Brain microvascular endothelial cell (primary cell): ENCODE data around the gene PACRG.

ENCODE experiments used
- DNase-seq: peaks from one replicate; pipeline ENCODE4 v3.0.0-alpha.2; 2020
- H3K27ac ChIP-seq: fragments of 250-450 bp; sonication (Bioruptor Pico); 2 replicates; pipeline ENCODE4 v1.5.1; 2020; ENCODE audit warnings: mild to moderate bottlenecking, moderate library complexity
- H3K27me3 ChIP-seq: fragments of 250-450 bp; sonication (Bioruptor Pico); replicated peaks from 2 replicates; pipeline ENCODE4 v1.5.1; 2020; ENCODE audit warnings: mild to moderate bottlenecking
- H3K36me3 ChIP-seq: fragments of 250-450 bp; sonication (Bioruptor Pico); replicated peaks from 2 replicates; pipeline ENCODE4 v1.5.1; 2020; ENCODE audit warnings: mild to moderate bottlenecking
- H3K4me3 ChIP-seq: 2 replicates; pipeline ENCODE4 v1.5.1; 2011; ENCODE audit warnings: low read depth, mild to moderate bottlenecking, control low read depth, low read length, moderate library complexity
- CTCF ChIP-seq: IDR thresholded peaks from 2 replicates; pipeline ENCODE4 v1.5.1; 2011; ENCODE audit warnings: low read depth, mild to moderate bottlenecking, moderate library complexity, low read length, control low read depth, inconsistent platforms; ENCODE audit errors: missing control alignments
- in situ Hi-C: cut with HindIII; loops from 2 replicates; pipeline ENCODE4 v1.10.0; 2017; ENCODE audit warnings: low sequenced_read_pairs, low pct_ligation_motif_present

The PACRG gene

DNA sequence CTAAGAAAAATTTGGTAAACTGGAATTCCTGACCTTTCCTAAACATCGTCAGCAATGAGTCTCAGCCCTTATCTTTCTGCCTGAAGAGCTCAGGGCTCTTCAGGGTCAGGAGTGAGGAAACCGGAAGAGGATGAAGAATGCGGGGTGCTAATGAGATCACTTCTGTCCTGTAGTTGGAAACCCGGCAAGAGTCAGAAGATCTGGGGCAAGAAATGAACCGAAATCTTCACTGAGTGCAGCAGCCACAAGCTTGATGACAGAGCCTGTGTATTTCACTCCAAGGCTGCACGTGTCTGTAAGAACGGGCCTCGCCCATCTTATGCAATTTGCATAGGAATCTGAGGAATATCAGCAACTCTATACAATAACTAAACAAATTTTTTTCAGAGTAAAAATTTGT is 626.3 kb downstream of the PACRG start:
- Histone ChIP-seq H3K36me3 (no peaks in the 10 kb centered on the region), H3K27ac (peak overlapping the region; percentile 91), H3K4me3 (no peak overlapping the region), H3K27me3 (no peaks in the 10 kb centered on the region)
- TF ChIP-seq CTCF, result no peak
- in situ Hi-C loops, result no loop called here
- DNase-seq, result peak; percentile 67

DNA sequence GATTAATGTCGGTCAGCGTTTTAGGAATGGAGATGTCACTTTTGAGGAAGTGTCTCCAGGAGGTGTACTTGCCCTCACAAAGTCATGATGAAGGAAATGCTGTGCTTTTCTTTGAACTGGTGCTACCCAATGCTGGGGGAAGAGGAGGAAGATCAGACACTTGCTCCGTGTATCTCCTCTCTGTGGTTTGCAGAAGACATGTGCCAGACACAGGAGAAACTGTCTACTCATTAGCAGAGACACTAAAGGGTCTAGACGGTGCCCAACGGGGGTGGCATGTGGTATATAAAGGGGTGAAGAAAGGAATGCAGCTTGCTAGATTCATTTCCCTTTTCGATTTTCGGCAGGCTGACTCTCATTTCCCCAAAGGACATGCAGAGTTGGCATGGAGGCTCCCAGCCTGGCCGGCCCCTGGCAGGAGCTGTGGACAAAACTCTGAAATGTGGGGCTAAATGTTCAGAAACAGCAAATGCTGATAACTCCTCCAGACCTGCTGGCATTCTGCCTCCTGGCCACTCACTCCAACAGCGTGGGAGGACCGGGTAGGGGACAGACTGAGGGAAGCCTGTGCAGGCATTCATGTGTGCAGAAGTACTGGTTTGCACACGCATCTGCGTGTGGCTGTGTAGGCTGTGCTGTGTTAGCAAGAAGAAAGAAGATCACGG is 627.1 kb downstream of the PACRG start:
- H3K27me3 ChIP-seq, result no peaks in the 10 kb centered on the region
- no peaks in the 10 kb centered on the region for H3K36me3 ChIP-seq
- in situ Hi-C loops, result no loop called here
- TF ChIP-seq CTCF, result no peak
- DNase-seq, result peak; percentile 34
- peak overlapping the region; percentile 5 for H3K4me3 ChIP-seq
- peak overlapping the region; percentile 91 for H3K27ac ChIP-seq

GRCh38 chr6:163355426-163355991 is 627.7 kb downstream of the PACRG start:
- Histone ChIP-seq H3K36me3 (no peaks in the 10 kb centered on the region), H3K4me3 (peak overlapping the region; percentile 31), H3K27me3 (no peaks in the 10 kb centered on the region), H3K27ac (peak overlapping the region; percentile 91)
- in situ Hi-C loops, result no loop called here
- DNase-seq, result peak; percentile 82
- TF ChIP-seq CTCF, result no peak

DNA sequence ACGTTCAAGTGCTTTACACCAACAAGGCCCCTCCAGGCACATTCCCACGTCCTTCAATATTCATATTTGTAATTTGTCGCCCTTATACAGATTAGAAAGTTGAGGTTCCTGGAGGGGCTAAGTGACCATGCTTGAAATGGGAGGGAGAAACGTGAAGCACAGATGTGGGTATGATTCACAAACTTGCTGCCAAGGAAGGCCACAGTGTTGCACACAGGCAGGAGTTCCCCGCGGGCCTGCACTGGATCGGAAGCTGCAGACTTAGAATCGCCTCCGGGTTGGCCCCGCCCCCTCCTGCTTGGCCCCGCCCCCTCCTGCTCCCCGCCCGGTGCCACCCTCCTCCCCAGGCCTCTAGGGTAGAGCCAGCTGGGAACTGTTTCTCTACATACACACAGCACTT is 628.5 kb downstream of the PACRG start:
- H3K27ac ChIP-seq, result peak overlapping the region; percentile 91
- DNase-seq, result peak; percentile 80
- in situ Hi-C loops, result no loop called here

DNA sequence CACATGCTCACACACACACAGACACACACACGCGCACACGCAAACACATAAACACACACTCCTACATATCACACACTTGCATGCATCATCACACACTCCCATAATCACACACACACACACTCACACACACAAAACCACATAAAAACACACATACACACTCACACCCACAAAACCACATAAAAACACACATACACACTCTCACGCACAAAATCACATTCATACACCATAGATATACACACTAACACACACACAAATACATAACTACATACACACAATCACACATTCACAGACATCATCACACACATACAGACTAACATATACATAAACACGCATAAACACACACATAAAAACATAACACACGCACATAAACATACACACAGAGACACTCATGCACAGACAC is 629.0 kb downstream of the PACRG start:
- H3K4me3 ChIP-seq, result no peak overlapping the region
- no peak for DNase-seq
- no peaks in the 10 kb centered on the region for H3K27me3 ChIP-seq
- no peak for TF ChIP-seq CTCF
- no peaks in the 10 kb centered on the region for H3K36me3 ChIP-seq
- in situ Hi-C loops, result no loop called here
- no peak overlapping the region for H3K27ac ChIP-seq

More for the DNA sequence above, 628.5 kb downstream of the PACRG start:
- TF ChIP-seq CTCF, result no peak
- Histone ChIP-seq H3K36me3 (no peaks in the 10 kb centered on the region), H3K27me3 (no peaks in the 10 kb centered on the region), H3K4me3 (no peak overlapping the region)

GRCh38 chr6:163364641-163365040 is 636.9 kb downstream of the PACRG start:
- no peak for TF ChIP-seq CTCF
- Histone ChIP-seq H3K27me3 (no peaks in the 10 kb centered on the region), H3K4me3 (no peak overlapping the region), H3K27ac (no peak overlapping the region), H3K36me3 (no peaks in the 10 kb centered on the region)
- in situ Hi-C loops, result no loop called here
- DNase-seq, result no peak
